Measurements from ENCODE around the gene CRELD2.

Gene CRELD2

DNA sequence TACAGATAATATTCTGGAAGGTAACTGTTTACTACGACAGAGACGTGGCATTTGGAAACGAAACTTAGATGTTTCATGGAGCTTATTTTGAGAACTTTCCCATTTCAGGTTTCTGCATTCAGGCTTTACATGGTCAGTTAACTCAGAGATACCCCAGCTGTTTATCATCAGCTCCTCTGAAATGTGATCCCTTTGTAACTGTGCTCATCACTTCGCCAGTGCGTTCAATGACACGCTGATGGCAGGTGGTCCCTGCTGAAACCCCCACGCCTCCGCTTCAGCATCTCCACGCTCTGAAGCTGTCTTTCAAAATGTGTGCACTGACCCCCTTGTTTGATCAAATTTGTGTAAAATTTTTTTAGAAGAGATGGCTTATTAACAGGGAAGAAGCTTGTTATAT, 30.7 kb upstream of the CRELD2 start:
- Histone ChIP-seq H3K27ac (ENCODE audit: low read depth, low read length) (no peak overlapping the region), H2AFZ (ENCODE audit: low read length, unreplicated experiment) (no peak overlapping the region), H3K36me3 (ENCODE audit: insufficient read depth, low read length) (peaks cover 33% of the 10 kb centered on the region), H3K4me1 (ENCODE audit: control insufficient read depth, insufficient read depth, low read length, unreplicated experiment) (no peaks in the 10 kb centered on the region), H3K4me3 (ENCODE audit: low read depth, low read length) (no peak overlapping the region), H3K79me2 (ENCODE audit: control insufficient read depth, insufficient read depth, low read length, unreplicated experiment) (no peaks in the 10 kb centered on the region), H3K27me3 (ENCODE audit: insufficient read depth, low read length) (no peaks in the 10 kb centered on the region)

DNA sequence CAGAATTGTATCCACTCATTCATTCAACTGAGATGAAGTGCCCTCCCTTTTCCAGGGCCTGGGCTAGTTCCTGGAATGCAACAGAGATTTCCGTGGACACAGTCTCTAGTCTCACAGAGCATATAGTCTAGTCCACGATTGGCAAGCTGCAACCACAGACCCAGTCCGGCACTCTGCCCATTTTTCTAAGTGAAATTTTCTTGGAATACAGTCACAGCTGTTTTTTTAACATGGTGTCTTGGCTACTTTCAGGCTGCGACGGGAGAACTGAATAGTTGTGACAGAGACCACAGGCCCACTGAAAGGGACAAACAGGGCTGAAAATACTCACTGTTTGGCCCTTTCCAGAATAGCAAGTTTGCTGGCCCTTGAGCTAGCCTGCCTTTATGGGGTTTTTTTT, 29.4 kb upstream of the CRELD2 start:
- no peak overlapping the region for H3K27ac ChIP-seq (ENCODE audit: low read depth, low read length)
- no peak overlapping the region for H3K4me3 ChIP-seq (ENCODE audit: low read depth, low read length)
- H2AFZ ChIP-seq (ENCODE audit: low read length, unreplicated experiment): no peak overlapping the region
- H3K4me1 ChIP-seq (ENCODE audit: control insufficient read depth, insufficient read depth, low read length, unreplicated experiment): no peaks in the 10 kb centered on the region
- H3K36me3 ChIP-seq (ENCODE audit: insufficient read depth, low read length): peaks cover 28% of the 10 kb centered on the region
- H3K27me3 ChIP-seq (ENCODE audit: insufficient read depth, low read length): no peaks in the 10 kb centered on the region
- no peaks in the 10 kb centered on the region for H3K79me2 ChIP-seq (ENCODE audit: control insufficient read depth, insufficient read depth, low read length, unreplicated experiment)

DNA sequence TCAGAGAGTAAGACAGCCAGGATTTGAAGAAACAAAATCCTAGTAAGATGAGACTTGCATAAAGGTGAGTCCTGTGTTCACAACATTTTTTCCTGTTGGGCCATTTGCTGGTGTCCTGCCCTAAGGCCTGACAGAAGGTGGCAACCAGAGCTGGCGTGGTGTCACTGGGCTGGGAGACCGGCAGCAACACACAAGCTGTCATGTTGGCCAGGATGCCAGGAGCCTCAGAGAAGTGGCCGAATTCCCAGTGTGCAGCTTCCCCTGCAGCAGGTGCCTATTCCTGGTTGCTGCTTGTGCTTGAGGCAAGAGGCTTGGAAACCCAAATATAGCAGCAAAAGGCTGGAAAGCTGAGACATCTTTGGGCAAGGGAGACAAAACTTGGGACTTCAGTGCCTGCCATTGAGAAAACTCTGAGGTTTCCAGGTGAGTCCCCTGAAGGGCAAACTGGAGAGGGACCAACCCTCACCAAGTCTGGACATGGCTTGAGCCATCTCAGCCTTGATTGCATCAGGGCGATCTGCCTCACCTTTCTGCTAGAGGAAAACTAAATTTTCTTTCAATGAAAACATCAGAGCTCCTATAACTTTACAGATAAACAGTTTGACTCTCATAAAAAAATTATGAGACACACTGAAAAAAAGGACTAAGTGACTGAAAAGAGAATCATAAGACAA, 26.1 kb upstream of the CRELD2 start:
- Histone ChIP-seq H3K4me3 (ENCODE audit: low read depth, low read length) (no peak overlapping the region), H3K27ac (ENCODE audit: low read depth, low read length) (no peak overlapping the region), H3K27me3 (ENCODE audit: insufficient read depth, low read length) (no peaks in the 10 kb centered on the region), H3K4me1 (ENCODE audit: control insufficient read depth, insufficient read depth, low read length, unreplicated experiment) (no peaks in the 10 kb centered on the region), H3K79me2 (ENCODE audit: control insufficient read depth, insufficient read depth, low read length, unreplicated experiment) (no peaks in the 10 kb centered on the region), H2AFZ (ENCODE audit: low read length, unreplicated experiment) (no peak overlapping the region), H3K36me3 (ENCODE audit: insufficient read depth, low read length) (peaks cover 23% of the 10 kb centered on the region)

DNA sequence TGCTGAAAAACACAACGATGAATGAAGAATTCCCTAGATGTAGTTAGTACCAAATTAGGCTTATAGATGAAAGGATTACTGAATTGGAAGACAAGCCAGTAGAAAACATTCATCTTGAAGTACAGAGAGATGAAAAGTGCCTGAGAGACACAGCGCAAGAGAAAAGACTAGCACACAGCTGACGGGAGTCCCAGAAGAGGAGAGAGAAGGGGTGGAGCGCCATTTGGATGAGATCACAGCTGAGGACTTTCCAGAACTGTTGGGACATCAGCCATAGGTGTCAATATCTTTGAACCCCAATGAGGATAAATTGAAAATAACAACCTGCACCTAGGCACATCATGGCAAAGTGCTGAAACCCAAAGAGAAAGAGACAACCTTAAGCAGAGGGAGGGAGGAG, 25.4 kb upstream of the CRELD2 start:
- Histone ChIP-seq H3K79me2 (ENCODE audit: control insufficient read depth, insufficient read depth, low read length, unreplicated experiment) (no peaks in the 10 kb centered on the region), H3K4me1 (ENCODE audit: control insufficient read depth, insufficient read depth, low read length, unreplicated experiment) (no peaks in the 10 kb centered on the region), H3K4me3 (ENCODE audit: low read depth, low read length) (no peak overlapping the region), H3K36me3 (ENCODE audit: insufficient read depth, low read length) (peaks cover 17% of the 10 kb centered on the region), H2AFZ (ENCODE audit: low read length, unreplicated experiment) (no peak overlapping the region), H3K27me3 (ENCODE audit: insufficient read depth, low read length) (no peaks in the 10 kb centered on the region), H3K27ac (ENCODE audit: low read depth, low read length) (no peak overlapping the region)

DNA sequence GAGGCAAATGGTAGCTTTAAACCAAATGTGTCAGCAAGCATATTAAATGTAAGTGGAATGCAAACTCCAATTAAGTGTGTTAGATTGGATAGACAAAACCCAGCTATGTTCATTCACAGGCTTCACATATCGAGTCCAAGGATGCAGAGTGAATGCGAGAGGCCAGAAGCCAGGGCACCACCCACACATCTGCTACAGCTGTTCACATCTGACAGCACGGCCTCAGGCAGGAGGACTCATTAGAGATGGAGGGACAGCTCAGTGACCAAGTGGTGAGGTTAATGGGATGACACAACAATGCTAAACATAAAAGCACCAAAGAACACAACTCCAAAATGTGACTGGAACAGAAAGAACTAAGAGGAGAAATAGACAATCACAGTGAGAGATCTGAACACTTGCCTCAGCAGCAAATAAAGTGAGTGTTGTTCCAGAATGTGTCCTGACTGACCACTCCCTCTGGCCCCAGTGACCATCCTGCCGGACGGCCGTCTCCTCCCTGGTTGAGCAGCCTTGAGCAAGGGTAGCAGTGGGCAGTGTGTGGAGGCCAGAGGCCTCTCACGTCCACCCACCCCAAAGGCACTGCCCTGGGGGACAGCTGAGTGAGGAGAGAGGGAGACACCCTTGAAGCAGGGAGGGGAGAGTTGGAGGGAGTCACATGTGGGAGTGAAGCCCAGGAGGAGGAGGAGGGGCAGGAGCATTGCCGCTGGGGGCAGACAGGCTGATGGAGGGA, 23.9 kb upstream of the CRELD2 start:
- H3K27ac ChIP-seq (ENCODE audit: low read depth, low read length): no peak overlapping the region
- H3K36me3 ChIP-seq (ENCODE audit: insufficient read depth, low read length): 0 out of 2 replicates have a peak, but pooled peaks cover 4% of the 10 kb centered on the region
- no peaks in the 10 kb centered on the region for H3K79me2 ChIP-seq (ENCODE audit: control insufficient read depth, insufficient read depth, low read length, unreplicated experiment)
- no peaks in the 10 kb centered on the region for H3K4me1 ChIP-seq (ENCODE audit: control insufficient read depth, insufficient read depth, low read length, unreplicated experiment)
- no peak overlapping the region for H2AFZ ChIP-seq (ENCODE audit: low read length, unreplicated experiment)
- H3K4me3 ChIP-seq (ENCODE audit: low read depth, low read length): no peak overlapping the region
- no peaks in the 10 kb centered on the region for H3K27me3 ChIP-seq (ENCODE audit: insufficient read depth, low read length)

DNA sequence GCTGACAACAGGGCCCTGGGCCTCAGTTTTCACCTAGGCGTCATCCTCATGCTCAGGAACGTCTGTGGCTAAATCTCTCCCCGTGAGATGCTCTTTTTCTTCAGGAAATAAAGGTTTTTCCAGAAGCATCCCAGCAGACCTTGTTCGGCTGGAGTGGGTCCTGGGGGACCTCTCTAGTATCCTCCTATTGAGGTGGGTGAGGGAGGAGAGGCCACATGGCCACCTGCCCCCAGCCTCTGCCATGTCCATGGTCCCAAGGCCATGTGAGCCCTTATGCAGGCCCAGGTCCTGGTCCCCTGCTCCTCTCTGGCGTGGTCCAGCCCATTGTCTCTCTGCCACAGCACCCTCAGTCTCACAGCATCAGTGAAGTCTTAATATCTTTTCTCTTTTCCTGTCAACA, 22.2 kb upstream of the CRELD2 start:
- no peaks in the 10 kb centered on the region for H3K36me3 ChIP-seq (ENCODE audit: insufficient read depth, low read length)
- no peaks in the 10 kb centered on the region for H3K27me3 ChIP-seq (ENCODE audit: insufficient read depth, low read length)
- H2AFZ ChIP-seq (ENCODE audit: low read length, unreplicated experiment): no peak overlapping the region
- H3K27ac ChIP-seq (ENCODE audit: low read depth, low read length): no peak overlapping the region
- no peaks in the 10 kb centered on the region for H3K79me2 ChIP-seq (ENCODE audit: control insufficient read depth, insufficient read depth, low read length, unreplicated experiment)
- H3K4me3 ChIP-seq (ENCODE audit: low read depth, low read length): no peak overlapping the region
- no peaks in the 10 kb centered on the region for H3K4me1 ChIP-seq (ENCODE audit: control insufficient read depth, insufficient read depth, low read length, unreplicated experiment)

DNA sequence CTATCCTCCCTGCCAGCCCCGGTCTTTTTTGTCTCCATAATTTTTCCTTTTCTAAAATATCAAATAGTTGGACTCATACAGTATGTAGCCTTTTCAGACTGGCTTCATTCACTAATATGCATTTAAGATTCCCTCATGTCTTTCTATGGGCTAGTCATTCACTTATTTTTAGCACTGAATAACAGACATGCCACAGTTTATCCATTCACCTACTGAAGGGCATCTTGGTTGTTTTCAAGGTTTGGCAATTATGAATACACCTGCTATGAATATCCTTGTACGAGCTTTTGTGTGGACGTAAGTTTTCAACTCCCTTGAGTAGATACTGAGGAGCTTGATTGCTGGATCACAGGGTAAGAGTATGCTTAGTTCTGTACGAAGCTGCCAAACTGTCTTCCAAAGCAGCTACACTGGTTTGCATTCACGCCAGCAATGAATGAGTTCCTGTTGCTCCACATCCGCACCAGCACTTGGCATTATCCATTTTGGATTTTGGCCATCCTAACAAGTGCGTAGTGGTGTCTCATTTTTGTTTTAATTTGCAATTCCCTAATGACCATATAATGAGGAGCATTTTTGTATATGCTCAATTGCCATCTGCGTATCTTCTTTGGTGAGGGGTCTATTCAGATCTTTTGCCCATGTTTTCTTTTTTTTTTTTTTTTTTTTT, 21.3 kb upstream of the CRELD2 start:
- H2AFZ ChIP-seq (ENCODE audit: low read length, unreplicated experiment): no peak overlapping the region
- H3K4me3 ChIP-seq (ENCODE audit: low read depth, low read length): no peak overlapping the region
- H3K27ac ChIP-seq (ENCODE audit: low read depth, low read length): no peak overlapping the region
- no peaks in the 10 kb centered on the region for H3K4me1 ChIP-seq (ENCODE audit: control insufficient read depth, insufficient read depth, low read length, unreplicated experiment)
- no peaks in the 10 kb centered on the region for H3K36me3 ChIP-seq (ENCODE audit: insufficient read depth, low read length)
- no peaks in the 10 kb centered on the region for H3K79me2 ChIP-seq (ENCODE audit: control insufficient read depth, insufficient read depth, low read length, unreplicated experiment)
- H3K27me3 ChIP-seq (ENCODE audit: insufficient read depth, low read length): no peaks in the 10 kb centered on the region

DNA sequence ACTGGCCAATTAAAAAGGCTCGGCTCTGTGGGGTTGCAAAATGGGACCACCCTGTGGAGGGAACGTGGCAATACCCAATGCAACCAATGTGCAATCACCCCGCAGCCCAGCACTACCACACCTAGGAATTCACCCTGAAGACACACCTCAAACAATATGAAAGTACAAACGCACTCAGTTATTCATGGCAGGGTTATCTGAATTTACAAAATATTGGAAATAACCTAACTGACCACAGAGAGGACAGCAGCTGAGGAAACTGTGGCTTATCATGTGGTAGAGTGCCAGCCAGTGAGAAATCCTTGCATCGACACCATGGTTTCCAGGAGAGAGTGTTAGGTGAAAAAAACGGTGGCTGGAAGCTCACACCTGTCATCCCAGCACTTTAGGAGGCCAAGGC, 18.9 kb upstream of the CRELD2 start:
- Histone ChIP-seq H2AFZ (ENCODE audit: low read length, unreplicated experiment) (no peak overlapping the region), H3K4me3 (ENCODE audit: low read depth, low read length) (no peak overlapping the region), H3K27ac (ENCODE audit: low read depth, low read length) (no peak overlapping the region), H3K36me3 (ENCODE audit: insufficient read depth, low read length) (no peaks in the 10 kb centered on the region), H3K79me2 (ENCODE audit: control insufficient read depth, insufficient read depth, low read length, unreplicated experiment) (no peaks in the 10 kb centered on the region), H3K4me1 (ENCODE audit: control insufficient read depth, insufficient read depth, low read length, unreplicated experiment) (no peaks in the 10 kb centered on the region), H3K27me3 (ENCODE audit: insufficient read depth, low read length) (no peaks in the 10 kb centered on the region)

DNA sequence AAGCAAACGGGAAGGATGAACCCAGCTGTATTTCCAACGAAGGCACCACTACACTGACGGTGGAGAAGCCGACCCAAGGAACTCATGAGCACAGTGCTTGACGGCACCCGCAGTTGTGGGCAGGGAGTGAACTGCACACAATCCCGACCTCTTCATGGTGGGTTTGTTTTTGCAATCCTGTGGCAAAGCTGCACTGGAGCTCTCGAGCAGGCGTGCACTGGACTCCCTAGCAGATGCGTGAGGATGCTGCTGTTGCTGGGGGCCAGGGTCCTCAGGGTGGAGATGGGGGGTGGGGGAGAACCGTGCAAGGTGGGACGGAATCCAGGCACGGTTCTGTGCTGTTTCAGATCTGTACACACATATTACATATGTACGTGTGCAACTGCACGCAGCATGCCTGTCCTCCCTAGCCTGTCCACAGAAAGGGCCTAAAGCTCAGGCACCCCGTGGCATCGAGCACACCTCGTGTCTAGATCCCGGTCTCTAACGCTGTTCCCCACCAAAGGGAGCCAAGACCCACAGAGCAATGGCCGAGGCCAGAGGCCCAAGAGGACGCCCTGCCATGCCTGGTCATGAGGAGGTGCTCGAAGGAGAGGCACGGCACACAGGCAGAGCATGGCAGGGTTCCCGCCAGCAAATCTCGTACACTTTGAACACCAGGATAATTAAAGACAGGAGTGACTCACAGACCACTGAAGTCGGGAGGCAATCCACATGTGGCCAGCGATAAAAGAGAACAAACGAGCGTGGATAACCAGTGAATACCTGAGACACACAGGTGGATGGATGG, 17.8 kb upstream of the CRELD2 start:
- no peaks in the 10 kb centered on the region for H3K79me2 ChIP-seq (ENCODE audit: control insufficient read depth, insufficient read depth, low read length, unreplicated experiment)
- no peaks in the 10 kb centered on the region for H3K4me1 ChIP-seq (ENCODE audit: control insufficient read depth, insufficient read depth, low read length, unreplicated experiment)
- no peaks in the 10 kb centered on the region for H3K36me3 ChIP-seq (ENCODE audit: insufficient read depth, low read length)
- no peak overlapping the region for H3K4me3 ChIP-seq (ENCODE audit: low read depth, low read length)
- H3K27ac ChIP-seq (ENCODE audit: low read depth, low read length): no peak overlapping the region
- no peaks in the 10 kb centered on the region for H3K27me3 ChIP-seq (ENCODE audit: insufficient read depth, low read length)
- no peak overlapping the region for H2AFZ ChIP-seq (ENCODE audit: low read length, unreplicated experiment)

DNA sequence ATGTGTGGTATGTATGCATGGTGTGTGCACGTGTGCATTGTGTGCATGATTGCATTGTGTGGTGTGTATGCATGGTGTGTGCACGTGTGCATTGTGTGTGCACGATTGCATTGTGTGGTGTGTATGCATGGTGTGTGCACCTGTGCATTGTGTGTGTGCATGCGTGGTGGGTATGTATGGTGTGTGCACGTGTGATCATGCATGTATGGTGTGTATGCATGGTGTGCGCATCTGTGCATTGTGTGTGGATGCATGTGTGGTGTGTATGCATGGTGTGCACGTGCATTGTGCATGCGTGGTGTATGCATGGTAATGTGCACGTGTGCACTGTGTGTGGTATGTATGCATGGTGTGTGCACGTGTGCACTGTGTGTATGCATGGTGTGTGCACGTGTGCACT, 17.0 kb upstream of the CRELD2 start:
- no peak overlapping the region for H3K27ac ChIP-seq (ENCODE audit: low read depth, low read length)

More for the DNA sequence above, 17.0 kb upstream of the CRELD2 start:
- H3K27me3 ChIP-seq (ENCODE audit: insufficient read depth, low read length): no peaks in the 10 kb centered on the region
- no peaks in the 10 kb centered on the region for H3K79me2 ChIP-seq (ENCODE audit: control insufficient read depth, insufficient read depth, low read length, unreplicated experiment)
- H3K4me1 ChIP-seq (ENCODE audit: control insufficient read depth, insufficient read depth, low read length, unreplicated experiment): no peaks in the 10 kb centered on the region
- no peaks in the 10 kb centered on the region for H3K36me3 ChIP-seq (ENCODE audit: insufficient read depth, low read length)
- H3K4me3 ChIP-seq (ENCODE audit: low read depth, low read length): no peak overlapping the region
- H2AFZ ChIP-seq (ENCODE audit: low read length, unreplicated experiment): no peak overlapping the region
